GM21360 (cell line): ENCODE results near the gene HLA-DRB5.
"Not testable (repeated sequence)": the region's sequence is repeated elsewhere in the genome, so short reads cannot be mapped to it uniquely, and the experiment has no call there.

Source experiments
- ATAC-seq: cut with Tn5 transposase; IDR thresholded peaks from one replicate; pipeline ENCODE4 v1.9.1; 2021; ENCODE audit warnings: mild to moderate bottlenecking, moderate library complexity; ENCODE audit not compliant: unreplicated experiment

HLA-DRB5 gene

GRCh38 chr6:32517654-32518445, 12.2 kb downstream of the HLA-DRB5 start:
- no peak for ATAC-seq

GRCh38 chr6:32501016-32501415, 29.1 kb downstream of the HLA-DRB5 start:
- no peak for ATAC-seq

GRCh38 chr6:32492351-32492750, 37.7 kb downstream of the HLA-DRB5 start:
- no peak for ATAC-seq

GRCh38 chr6:32491700-32492099, 38.4 kb downstream of the HLA-DRB5 start:
- no peak for ATAC-seq

GRCh38 chr6:32488083-32488482, 42.0 kb downstream of the HLA-DRB5 start:
- no peak for ATAC-seq

GRCh38 chr6:32484614-32484998, 45.5 kb downstream of the HLA-DRB5 start:
- no peak for ATAC-seq

GRCh38 chr6:32483968-32484613, 46.0 kb downstream of the HLA-DRB5 start:
- ATAC-seq, result no peak

- ATAC-seq, result no peak
Measured at GRCh38 chr6:32475392-32476206, 54.5 kb downstream of the HLA-DRB5 start.

- peak; percentile 83 for ATAC-seq
Measured at GRCh38 chr6:32473376-32474348, 56.4 kb downstream of the HLA-DRB5 start.

GRCh38 chr6:32472781-32473375, 57.2 kb downstream of the HLA-DRB5 start:
- ATAC-seq, result no peak

GRCh38 chr6:32467743-32468503, 62.2 kb downstream of the HLA-DRB5 start:
- not testable (repeated sequence) for ATAC-seq
